Activated T-helper 2 cell treated with anti-CD3 and anti-CD28 coated beads, Interferon-gamma antibody, Interleukin-2, Interleukin-4, amounts not matched to agents 10 μg/mL and 5 μg/mL and 100 μg/mL, durations not matched to agents 14 hours and 24 hours and 36 hours (primary cell): ENCODE measurements around the gene ZC3H4. TPM values are rescaled to one million over a fixed set of nuclear protein-coding genes. Genes with fewer than 3 reads are reported as not detected.

Experiments used
- DNase-seq: peaks from one replicate; pipeline ENCODE4 v3.0.0; 2021; ENCODE audit warnings: low spot score
- H3K27ac Mint-ChIP-seq: one replicate; pipeline ENCODE4 v1.8.0; 2021; ENCODE audit warnings: mixed read lengths
- H3K27me3 Mint-ChIP-seq: one replicate; pipeline ENCODE4 v1.8.0; 2021; ENCODE audit warnings: low read depth, mixed read lengths
- H3K36me3 Mint-ChIP-seq: one replicate; pipeline ENCODE4 v1.8.0; 2021; ENCODE audit warnings: low read depth, mixed read lengths
- H3K4me1 Mint-ChIP-seq: one replicate; pipeline ENCODE4 v1.8.0; 2021; ENCODE audit warnings: low read depth, mixed read lengths
- H3K4me3 Mint-ChIP-seq: one replicate; pipeline ENCODE4 v1.8.0; 2021; ENCODE audit warnings: low read depth, mild to moderate bottlenecking, moderate library complexity, mixed read lengths
- H3K9me3 Mint-ChIP-seq: one replicate; pipeline ENCODE4 v1.8.0; 2021; ENCODE audit warnings: mixed read lengths
- intact Hi-C: fragments of 100-400 bp; cut with micrococcal nuclease; formaldehyde crosslinking; loops from one replicate; pipeline ENCODE4 v1.15.1; 2023
- total RNA-seq: library from RNA; stranded (reverse); gene quantifications from 2 replicates; pipeline ENCODE4 v1.2.3, GENCODE V29; 2022

ZC3H4 gene
- total RNA-seq, 1 donor from 2014 or later = 104 TPM

GRCh38 chr19:47098608-47099007 lies 15.0 kb downstream of the ZC3H4 start:
- no peak for DNase-seq
- peaks cover 50% of the 10 kb centered on the region for H3K36me3 Mint-ChIP-seq
- H3K9me3 Mint-ChIP-seq = no peaks in the 10 kb centered on the region
- H3K27me3 Mint-ChIP-seq = no peaks in the 10 kb centered on the region
- H3K4me3 Mint-ChIP-seq = no peak overlapping the region
- H3K4me1 Mint-ChIP-seq = peaks cover 63% of the 10 kb centered on the region
- intact Hi-C loops = loop anchor here (5.0 kb wide), 1 partner anchor 144 kb away; no protein-coding TSS in a partner anchor
- H3K27ac Mint-ChIP-seq = peak overlapping the region; percentile 60

- DNase-seq = no peak
- Mint-ChIP-seq H3K4me1 (peaks cover 63% of the 10 kb centered on the region), H3K36me3 (peaks cover 51% of the 10 kb centered on the region), H3K9me3 (no peaks in the 10 kb centered on the region), H3K27ac (peak overlapping the region; percentile 100), H3K27me3 (no peaks in the 10 kb centered on the region), H3K4me3 (no peak overlapping the region)
- intact Hi-C loops = loop anchor here (5.0 kb wide), 1 partner anchor 145 kb away; no protein-coding TSS in a partner anchor
Observed at GRCh38 chr19:47097396-47098201, 16.0 kb downstream of the ZC3H4 start.

- peaks cover 61% of the 10 kb centered on the region for H3K4me1 Mint-ChIP-seq
- no peak for DNase-seq
- no peaks in the 10 kb centered on the region for H3K27me3 Mint-ChIP-seq
- H3K9me3 Mint-ChIP-seq = no peaks in the 10 kb centered on the region
- H3K27ac Mint-ChIP-seq = peak overlapping the region; percentile 100
- H3K4me3 Mint-ChIP-seq = no peak overlapping the region
- intact Hi-C loops = loop anchor here (5.0 kb wide), 1 partner anchor 146 kb away; no protein-coding TSS in a partner anchor
- peaks cover 56% of the 10 kb centered on the region for H3K36me3 Mint-ChIP-seq
Observed at GRCh38 chr19:47096721-47097120, 16.9 kb downstream of the ZC3H4 start.

- H3K9me3 Mint-ChIP-seq = no peaks in the 10 kb centered on the region
- intact Hi-C loops = loop anchor here (5.0 kb wide), 1 partner anchor 146 kb away; no protein-coding TSS in a partner anchor
- DNase-seq = no peak
- no peaks in the 10 kb centered on the region for H3K27me3 Mint-ChIP-seq
- H3K4me3 Mint-ChIP-seq = no peak overlapping the region
- peak overlapping the region; percentile 100 for H3K27ac Mint-ChIP-seq
- H3K4me1 Mint-ChIP-seq = peaks cover 61% of the 10 kb centered on the region
- peaks cover 57% of the 10 kb centered on the region for H3K36me3 Mint-ChIP-seq
Observed at GRCh38 chr19:47096100-47096704, 17.4 kb downstream of the ZC3H4 start.

- DNase-seq = no peak
- intact Hi-C loops = loop anchor here (1.0 to 5.0 kb wide), 3 partner anchors 14 to 147 kb away; no protein-coding TSS in a partner anchor
- Mint-ChIP-seq H3K27me3 (no peaks in the 10 kb centered on the region), H3K9me3 (no peaks in the 10 kb centered on the region), H3K27ac (peak overlapping the region; percentile 100), H3K4me3 (peak overlapping the region; percentile 95), H3K4me1 (peaks cover 66% of the 10 kb centered on the region), H3K36me3 (peaks cover 64% of the 10 kb centered on the region)
Observed at GRCh38 chr19:47095476-47096099, 18.0 kb downstream of the ZC3H4 start.

GRCh38 chr19:47094557-47095475 lies 18.8 kb downstream of the ZC3H4 start:
- peaks cover 66% of the 10 kb centered on the region for H3K36me3 Mint-ChIP-seq
- H3K4me3 Mint-ChIP-seq = peak overlapping the region; percentile 95
- H3K27ac Mint-ChIP-seq = peak overlapping the region; percentile 100
- no peaks in the 10 kb centered on the region for H3K9me3 Mint-ChIP-seq
- H3K27me3 Mint-ChIP-seq = no peaks in the 10 kb centered on the region
- intact Hi-C loops = loop anchor here (1.0 to 5.0 kb wide), 3 partner anchors 14 to 147 kb away; no protein-coding TSS in a partner anchor
- H3K4me1 Mint-ChIP-seq = peaks cover 62% of the 10 kb centered on the region
- peak; percentile 52 for DNase-seq

- Mint-ChIP-seq H3K27me3 (no peaks in the 10 kb centered on the region), H3K27ac (peak overlapping the region; percentile 100), H3K36me3 (peaks cover 72% of the 10 kb centered on the region), H3K4me1 (peaks cover 58% of the 10 kb centered on the region), H3K4me3 (peak overlapping the region; percentile 95), H3K9me3 (no peaks in the 10 kb centered on the region)
- intact Hi-C loops = loop anchor here (2.0 kb wide), 1 partner anchor 93 kb away; no protein-coding TSS in a partner anchor
- no peak for DNase-seq
Observed at GRCh38 chr19:47093841-47094240, 19.7 kb downstream of the ZC3H4 start.

- Mint-ChIP-seq H3K36me3 (peaks cover 72% of the 10 kb centered on the region), H3K27ac (peak overlapping the region; percentile 100), H3K4me1 (peaks cover 54% of the 10 kb centered on the region), H3K9me3 (no peaks in the 10 kb centered on the region), H3K4me3 (peak overlapping the region; percentile 95), H3K27me3 (no peaks in the 10 kb centered on the region)
- no peak for DNase-seq
- intact Hi-C loops = no loop called here
Observed at GRCh38 chr19:47093254-47093653, 20.3 kb downstream of the ZC3H4 start.

- H3K27me3 Mint-ChIP-seq = no peaks in the 10 kb centered on the region
- DNase-seq = no peak
- peaks cover 83% of the 10 kb centered on the region for H3K36me3 Mint-ChIP-seq
- no peaks in the 10 kb centered on the region for H3K9me3 Mint-ChIP-seq
- H3K27ac Mint-ChIP-seq = no peak overlapping the region
- intact Hi-C loops = no loop called here
- peaks cover 27% of the 10 kb centered on the region for H3K4me1 Mint-ChIP-seq
- no peak overlapping the region for H3K4me3 Mint-ChIP-seq
Observed at GRCh38 chr19:47089767-47090350, 23.7 kb downstream of the ZC3H4 start.

GRCh38 chr19:47086280-47086679 lies 27.3 kb downstream of the ZC3H4 start:
- peak overlapping the region; percentile 52 for H3K27ac Mint-ChIP-seq
- no peaks in the 10 kb centered on the region for H3K27me3 Mint-ChIP-seq

GRCh38 chr19:47084879-47085439 lies 28.6 kb downstream of the ZC3H4 start:
- Mint-ChIP-seq H3K4me3 (no peak overlapping the region), H3K27ac (no peak overlapping the region), H3K27me3 (no peaks in the 10 kb centered on the region), H3K4me1 (no peaks in the 10 kb centered on the region), H3K36me3 (peaks cover 80% of the 10 kb centered on the region), H3K9me3 (no peaks in the 10 kb centered on the region)
- intact Hi-C loops = no loop called here
- no peak for DNase-seq

More at GRCh38 chr19:47086280-47086679, 27.3 kb downstream of the ZC3H4 start:
- H3K4me1 Mint-ChIP-seq = peaks cover 7% of the 10 kb centered on the region
- intact Hi-C loops = no loop called here
- H3K9me3 Mint-ChIP-seq = no peaks in the 10 kb centered on the region
- DNase-seq = no peak
- H3K4me3 Mint-ChIP-seq = no peak overlapping the region
- peaks cover 83% of the 10 kb centered on the region for H3K36me3 Mint-ChIP-seq
